Endothelial cell of coronary artery (primary cell): ENCODE measurements around the gene AUH. TPM values are rescaled to one million over a fixed set of nuclear protein-coding genes. Genes with fewer than 3 reads are reported as not detected.

Experiments
- total RNA-seq: library from RNA; depleted of rRNA; stranded (reverse); fragments of >200 nt; gene quantifications from 2 replicates; pipeline ENCODE4 v1.2.3, GENCODE V29; 2014

AUH gene, protein sequence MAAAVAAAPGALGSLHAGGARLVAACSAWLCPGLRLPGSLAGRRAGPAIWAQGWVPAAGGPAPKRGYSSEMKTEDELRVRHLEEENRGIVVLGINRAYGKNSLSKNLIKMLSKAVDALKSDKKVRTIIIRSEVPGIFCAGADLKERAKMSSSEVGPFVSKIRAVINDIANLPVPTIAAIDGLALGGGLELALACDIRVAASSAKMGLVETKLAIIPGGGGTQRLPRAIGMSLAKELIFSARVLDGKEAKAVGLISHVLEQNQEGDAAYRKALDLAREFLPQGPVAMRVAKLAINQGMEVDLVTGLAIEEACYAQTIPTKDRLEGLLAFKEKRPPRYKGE
- total RNA-seq: 9.2 and 13.3 TPM in 2 replicates

GRCh38 chr9:91361291-91362050 lies at the start of gene AUH:
Gene AUH, minus strand, starts transcription at chr9:91361918. Its CDS starts 29 bp downstream, at chr9:91361889.

Other genes with a start within 250 kb of the AUH start
- gene NFIL3, start 61.9 kb upstream of the AUH start, total RNA-seq: 3.2 and 5.5 TPM in 2 replicates